ENCODE data around the gene GAB3. TPM values are rescaled to one million over a fixed set of nuclear protein-coding genes. Genes with fewer than 3 reads are reported as not detected.

The GAB3 gene
- total RNA-seq, 1 experiment from 2014 or later = 0.72 TPM

DNA sequence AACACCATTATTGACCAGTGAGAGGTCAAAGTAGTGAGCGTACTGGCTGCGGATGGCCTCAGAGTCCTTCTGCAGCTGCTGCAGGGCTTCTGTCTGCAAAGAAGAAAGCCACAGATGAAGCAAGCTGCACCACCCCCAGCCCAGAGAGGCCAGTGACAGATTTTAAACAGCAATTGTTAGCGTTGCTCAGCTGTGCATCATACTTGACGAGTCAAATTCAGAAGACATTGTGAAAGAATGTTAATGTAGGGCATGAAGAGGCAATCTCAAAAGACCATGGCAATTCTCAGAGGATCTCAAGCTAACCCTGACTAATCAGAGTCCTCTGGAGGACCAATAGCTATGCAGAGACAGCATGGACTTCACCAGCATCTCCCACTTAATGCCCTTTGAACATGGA is 28.4 kb upstream of the GAB3 start (continued):
- TF ChIP-seq, protein P1, sequence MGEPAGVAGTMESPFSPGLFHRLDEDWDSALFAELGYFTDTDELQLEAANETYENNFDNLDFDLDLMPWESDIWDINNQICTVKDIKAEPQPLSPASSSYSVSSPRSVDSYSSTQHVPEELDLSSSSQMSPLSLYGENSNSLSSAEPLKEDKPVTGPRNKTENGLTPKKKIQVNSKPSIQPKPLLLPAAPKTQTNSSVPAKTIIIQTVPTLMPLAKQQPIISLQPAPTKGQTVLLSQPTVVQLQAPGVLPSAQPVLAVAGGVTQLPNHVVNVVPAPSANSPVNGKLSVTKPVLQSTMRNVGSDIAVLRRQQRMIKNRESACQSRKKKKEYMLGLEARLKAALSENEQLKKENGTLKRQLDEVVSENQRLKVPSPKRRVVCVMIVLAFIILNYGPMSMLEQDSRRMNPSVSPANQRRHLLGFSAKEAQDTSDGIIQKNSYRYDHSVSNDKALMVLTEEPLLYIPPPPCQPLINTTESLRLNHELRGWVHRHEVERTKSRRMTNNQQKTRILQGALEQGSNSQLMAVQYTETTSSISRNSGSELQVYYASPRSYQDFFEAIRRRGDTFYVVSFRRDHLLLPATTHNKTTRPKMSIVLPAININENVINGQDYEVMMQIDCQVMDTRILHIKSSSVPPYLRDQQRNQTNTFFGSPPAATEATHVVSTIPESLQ (CRISPR knock-in tag; IDR thresholded peaks at IDR 0.05) = no peak
- TF ChIP-seq ETV6 (CRISPR knock-in tag; IDR thresholded peaks at IDR 0.05) (no peak), GABPB1 (CRISPR knock-in tag; IDR thresholded peaks at IDR 0.05) (no peak), STAT6 (CRISPR knock-in tag; conservative IDR thresholded peaks at IDR 0.05; ENCODE audit: low read depth) (no peak)
- TF ChIP-seq, protein P2, sequence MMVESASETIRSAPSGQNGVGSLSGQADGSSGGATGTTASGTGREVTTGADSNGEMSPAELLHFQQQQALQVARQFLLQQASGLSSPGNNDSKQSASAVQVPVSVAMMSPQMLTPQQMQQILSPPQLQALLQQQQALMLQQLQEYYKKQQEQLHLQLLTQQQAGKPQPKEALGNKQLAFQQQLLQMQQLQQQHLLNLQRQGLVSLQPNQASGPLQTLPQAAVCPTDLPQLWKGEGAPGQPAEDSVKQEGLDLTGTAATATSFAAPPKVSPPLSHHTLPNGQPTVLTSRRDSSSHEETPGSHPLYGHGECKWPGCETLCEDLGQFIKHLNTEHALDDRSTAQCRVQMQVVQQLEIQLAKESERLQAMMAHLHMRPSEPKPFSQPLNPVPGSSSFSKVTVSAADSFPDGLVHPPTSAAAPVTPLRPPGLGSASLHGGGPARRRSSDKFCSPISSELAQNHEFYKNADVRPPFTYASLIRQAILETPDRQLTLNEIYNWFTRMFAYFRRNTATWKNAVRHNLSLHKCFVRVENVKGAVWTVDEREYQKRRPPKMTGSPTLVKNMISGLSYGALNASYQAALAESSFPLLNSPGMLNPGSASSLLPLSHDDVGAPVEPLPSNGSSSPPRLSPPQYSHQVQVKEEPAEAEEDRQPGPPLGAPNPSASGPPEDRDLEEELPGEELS (CRISPR knock-in tag; IDR thresholded peaks at IDR 0.05) = no peak
- TF ChIP-seq, protein P3, sequence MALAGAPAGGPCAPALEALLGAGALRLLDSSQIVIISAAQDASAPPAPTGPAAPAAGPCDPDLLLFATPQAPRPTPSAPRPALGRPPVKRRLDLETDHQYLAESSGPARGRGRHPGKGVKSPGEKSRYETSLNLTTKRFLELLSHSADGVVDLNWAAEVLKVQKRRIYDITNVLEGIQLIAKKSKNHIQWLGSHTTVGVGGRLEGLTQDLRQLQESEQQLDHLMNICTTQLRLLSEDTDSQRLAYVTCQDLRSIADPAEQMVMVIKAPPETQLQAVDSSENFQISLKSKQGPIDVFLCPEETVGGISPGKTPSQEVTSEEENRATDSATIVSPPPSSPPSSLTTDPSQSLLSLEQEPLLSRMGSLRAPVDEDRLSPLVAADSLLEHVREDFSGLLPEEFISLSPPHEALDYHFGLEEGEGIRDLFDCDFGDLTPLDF (CRISPR knock-in tag; IDR thresholded peaks at IDR 0.05) = no peak

DNA sequence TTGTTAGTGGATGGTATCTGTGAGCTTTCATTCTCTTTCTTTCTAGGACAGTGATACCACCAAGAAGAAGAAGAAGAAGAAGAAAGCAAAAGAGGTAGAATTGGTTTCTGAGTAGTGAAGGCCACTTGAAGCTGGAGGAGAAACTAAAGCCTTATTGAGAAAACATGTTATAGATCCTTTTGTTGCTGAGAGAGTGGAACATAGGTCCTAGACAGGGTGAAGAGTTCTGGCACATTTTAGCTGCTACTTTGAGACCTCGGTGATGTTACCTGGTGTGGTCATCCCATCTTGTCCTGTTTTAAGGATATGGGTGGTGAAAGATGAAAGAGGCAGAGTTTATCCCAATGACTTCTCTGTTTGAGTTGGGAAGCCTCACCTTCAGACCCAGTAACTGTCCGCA is 25.9 kb upstream of the GAB3 start:
- no peak overlapping the region for H3K4me3 Mint-ChIP-seq
- peaks cover 3% of the 10 kb centered on the region; the same call in 1 of the 2 replicates for H3K4me1 Mint-ChIP-seq
- H3K27me3 Mint-ChIP-seq (ENCODE audit: low read depth) = no peaks in the 10 kb centered on the region
- H3K9me3 Mint-ChIP-seq = no peaks in the 10 kb centered on the region
- ATAC-seq (no peak), DNase-seq (ENCODE audit: low spot score) (no peak)
- ChIA-PET POLR2A (interaction anchor here (0.9 kb wide), 1 partner anchor 13 kb away, joined by 3 read pairs; no protein-coding TSS in a partner anchor), CTCF (interaction anchor here (1.2 kb wide), 1 partner anchor 64 kb away, joined by 3 read pairs; no protein-coding TSS in a partner anchor)
- no peak overlapping the region for H3K27ac Mint-ChIP-seq
- peaks cover 44% of the 10 kb centered on the region for H3K36me3 Mint-ChIP-seq
- no peak for TF ChIP-seq GRHL2 (CRISPR knock-in tag; IDR thresholded peaks at IDR 0.05; ENCODE audit: insufficient replicate concordance, severe bottlenecking)
- no peak for TF ChIP-seq E2F5 (CRISPR knock-in tag; IDR thresholded peaks at IDR 0.05)
- TF ChIP-seq PRDM15 (CRISPR knock-in tag; IDR thresholded peaks at IDR 0.05) = no peak
- no peak for TF ChIP-seq ZNF532 (CRISPR knock-in tag; IDR thresholded peaks at IDR 0.05; ENCODE audit: borderline replicate concordance)
- TF ChIP-seq, protein P4, sequence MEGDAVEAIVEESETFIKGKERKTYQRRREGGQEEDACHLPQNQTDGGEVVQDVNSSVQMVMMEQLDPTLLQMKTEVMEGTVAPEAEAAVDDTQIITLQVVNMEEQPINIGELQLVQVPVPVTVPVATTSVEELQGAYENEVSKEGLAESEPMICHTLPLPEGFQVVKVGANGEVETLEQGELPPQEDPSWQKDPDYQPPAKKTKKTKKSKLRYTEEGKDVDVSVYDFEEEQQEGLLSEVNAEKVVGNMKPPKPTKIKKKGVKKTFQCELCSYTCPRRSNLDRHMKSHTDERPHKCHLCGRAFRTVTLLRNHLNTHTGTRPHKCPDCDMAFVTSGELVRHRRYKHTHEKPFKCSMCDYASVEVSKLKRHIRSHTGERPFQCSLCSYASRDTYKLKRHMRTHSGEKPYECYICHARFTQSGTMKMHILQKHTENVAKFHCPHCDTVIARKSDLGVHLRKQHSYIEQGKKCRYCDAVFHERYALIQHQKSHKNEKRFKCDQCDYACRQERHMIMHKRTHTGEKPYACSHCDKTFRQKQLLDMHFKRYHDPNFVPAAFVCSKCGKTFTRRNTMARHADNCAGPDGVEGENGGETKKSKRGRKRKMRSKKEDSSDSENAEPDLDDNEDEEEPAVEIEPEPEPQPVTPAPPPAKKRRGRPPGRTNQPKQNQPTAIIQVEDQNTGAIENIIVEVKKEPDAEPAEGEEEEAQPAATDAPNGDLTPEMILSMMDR (IDR thresholded peaks at IDR 0.05) = no peak
- TF ChIP-seq, protein P5, sequence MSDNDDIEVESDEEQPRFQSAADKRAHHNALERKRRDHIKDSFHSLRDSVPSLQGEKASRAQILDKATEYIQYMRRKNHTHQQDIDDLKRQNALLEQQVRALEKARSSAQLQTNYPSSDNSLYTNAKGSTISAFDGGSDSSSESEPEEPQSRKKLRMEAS (CRISPR knock-in tag; IDR thresholded peaks at IDR 0.05) = no peak
- TF ChIP-seq, protein P6, sequence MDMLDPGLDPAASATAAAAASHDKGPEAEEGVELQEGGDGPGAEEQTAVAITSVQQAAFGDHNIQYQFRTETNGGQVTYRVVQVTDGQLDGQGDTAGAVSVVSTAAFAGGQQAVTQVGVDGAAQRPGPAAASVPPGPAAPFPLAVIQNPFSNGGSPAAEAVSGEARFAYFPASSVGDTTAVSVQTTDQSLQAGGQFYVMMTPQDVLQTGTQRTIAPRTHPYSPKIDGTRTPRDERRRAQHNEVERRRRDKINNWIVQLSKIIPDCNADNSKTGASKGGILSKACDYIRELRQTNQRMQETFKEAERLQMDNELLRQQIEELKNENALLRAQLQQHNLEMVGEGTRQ (CRISPR knock-in tag; IDR thresholded peaks at IDR 0.05) = no peak
- TF ChIP-seq SOX15 (CRISPR knock-in tag; IDR thresholded peaks at IDR 0.05) = no peak

Data from WTC11 (cell line).